Endothelial cell (in vitro differentiated cells): ENCODE results near the gene TTC34. TPM values are rescaled to one million over a fixed set of nuclear protein-coding genes. Genes with fewer than 3 reads are reported as not detected.

Source experiments
- DNase-seq: peaks from one replicate; pipeline ENCODE4 v3.0.0; 2021; ENCODE audit warnings: low spot score
- H3K27ac Mint-ChIP-seq: one replicate; pipeline ENCODE4 v1.8.0; 2021; ENCODE audit warnings: mixed read lengths, inconsistent platforms; ENCODE audit not compliant: unreplicated experiment
- H3K27me3 Mint-ChIP-seq: one replicate; pipeline ENCODE4 v1.8.0; 2021; ENCODE audit warnings: mild to moderate bottlenecking, moderate library complexity, mixed read lengths, inconsistent platforms; ENCODE audit not compliant: unreplicated experiment
- H3K36me3 Mint-ChIP-seq: one replicate; pipeline ENCODE4 v1.8.0; 2021; ENCODE audit warnings: mild to moderate bottlenecking, low read depth, mixed read lengths, inconsistent platforms; ENCODE audit not compliant: unreplicated experiment
- H3K4me1 Mint-ChIP-seq: one replicate; pipeline ENCODE4 v1.8.0; 2021; ENCODE audit warnings: mild to moderate bottlenecking, mixed read lengths, inconsistent platforms; ENCODE audit not compliant: unreplicated experiment
- H3K4me3 Mint-ChIP-seq: one replicate; pipeline ENCODE4 v1.8.0; 2021; ENCODE audit warnings: mild to moderate bottlenecking, mixed read lengths, inconsistent platforms; ENCODE audit not compliant: unreplicated experiment
- H3K9me3 Mint-ChIP-seq: one replicate; pipeline ENCODE4 v1.8.0; 2021; ENCODE audit warnings: mixed read lengths, inconsistent platforms; ENCODE audit not compliant: unreplicated experiment
- CTCF ChIP-seq: fragments of 200-600 bp; sonication (generic); IDR thresholded peaks from one replicate; pipeline ENCODE4 v1.5.0; 2021; ENCODE audit warnings: antibody characterized with exemption; ENCODE audit not compliant: unreplicated experiment
- total RNA-seq: library from RNA; stranded (reverse); fragmentation: NEBNext Ultra II Directional; extraction: Animal tissue kit (Norgen Biotek cat#: 25700); gene quantifications from one replicate; pipeline ENCODE4 v1.2.1, GENCODE V29; 2021; ENCODE audit not compliant: unreplicated experiment

The TTC34 gene
- total RNA-seq, 1 donor from 2014 or later: 0.82 TPM

- H3K4me3 Mint-ChIP-seq: no peak overlapping the region
- peaks cover 4% of the 10 kb centered on the region for H3K27me3 Mint-ChIP-seq
- TF ChIP-seq CTCF: no peak
- no peak overlapping the region for H3K27ac Mint-ChIP-seq
- H3K4me1 Mint-ChIP-seq: no peaks in the 10 kb centered on the region
- H3K9me3 Mint-ChIP-seq: peaks cover 19% of the 10 kb centered on the region
- H3K36me3 Mint-ChIP-seq: peaks cover 3% of the 10 kb centered on the region
- no peak for DNase-seq
Measured at GRCh38 chr1:2795926-2796325, 5.6 kb downstream of the TTC34 start.

GRCh38 chr1:2791027-2791760 is 10.3 kb downstream of the TTC34 start:
- no peak for TF ChIP-seq CTCF

GRCh38 chr1:2789986-2790581 is 11.4 kb downstream of the TTC34 start:
- no peak for TF ChIP-seq CTCF
- no peak overlapping the region for H3K27ac Mint-ChIP-seq
- H3K4me3 Mint-ChIP-seq: no peak overlapping the region
- H3K9me3 Mint-ChIP-seq: peaks cover 23% of the 10 kb centered on the region
- H3K4me1 Mint-ChIP-seq: peaks cover 5% of the 10 kb centered on the region
- peaks cover 5% of the 10 kb centered on the region for H3K36me3 Mint-ChIP-seq
- H3K27me3 Mint-ChIP-seq: peaks cover 3% of the 10 kb centered on the region
- no peak for DNase-seq

More at GRCh38 chr1:2791027-2791760, 10.3 kb downstream of the TTC34 start:
- no peak for DNase-seq
- Mint-ChIP-seq H3K4me3 (peak overlapping the region; percentile 31), H3K27ac (no peak overlapping the region), H3K9me3 (peaks cover 28% of the 10 kb centered on the region), H3K36me3 (peaks cover 5% of the 10 kb centered on the region), H3K27me3 (peaks cover 3% of the 10 kb centered on the region), H3K4me1 (peaks cover 5% of the 10 kb centered on the region)

GRCh38 chr1:2789164-2789985 is 12.1 kb downstream of the TTC34 start:
- peaks cover 5% of the 10 kb centered on the region for H3K4me1 Mint-ChIP-seq
- peak overlapping the region; percentile 61 for H3K27ac Mint-ChIP-seq
- no peak for TF ChIP-seq CTCF
- peaks cover 5% of the 10 kb centered on the region for H3K36me3 Mint-ChIP-seq
- no peak for DNase-seq
- peaks cover 20% of the 10 kb centered on the region for H3K9me3 Mint-ChIP-seq
- peaks cover 1% of the 10 kb centered on the region for H3K27me3 Mint-ChIP-seq
- H3K4me3 Mint-ChIP-seq: peak overlapping the region; percentile 37
